Dendritic cell treated with granulocyte-macrophage colony-stimulating factor and Interleukin-4, amounts not matched to agents 40 ng/mL and 50 ng/mL, for 4 days (primary cell): Measurements from ENCODE around the gene XYLT1.

Source experiments
- H3K27ac Mint-ChIP-seq: one replicate; pipeline ENCODE4 v1.8.0; 2022; ENCODE audit warnings: mild to moderate bottlenecking, mixed read lengths
- H3K27me3 Mint-ChIP-seq: one replicate; pipeline ENCODE4 v1.8.0; 2022; ENCODE audit warnings: mild to moderate bottlenecking, mixed read lengths
- H3K36me3 Mint-ChIP-seq: one replicate; pipeline ENCODE4 v1.8.0; 2022; ENCODE audit warnings: low read depth, mixed read lengths
- H3K4me1 Mint-ChIP-seq: one replicate; pipeline ENCODE4 v1.8.0; 2022; ENCODE audit warnings: low read depth, mixed read lengths
- H3K4me3 Mint-ChIP-seq: one replicate; pipeline ENCODE4 v1.8.0; 2022; ENCODE audit warnings: mild to moderate bottlenecking, moderate library complexity, mixed read lengths
- H3K9me3 Mint-ChIP-seq: one replicate; pipeline ENCODE4 v1.8.0; 2022; ENCODE audit warnings: mixed read lengths
- intact Hi-C: fragments of 100-400 bp; cut with micrococcal nuclease; formaldehyde crosslinking; loops from one replicate; pipeline ENCODE4 v1.15.0; 2022

Gene XYLT1

DNA sequence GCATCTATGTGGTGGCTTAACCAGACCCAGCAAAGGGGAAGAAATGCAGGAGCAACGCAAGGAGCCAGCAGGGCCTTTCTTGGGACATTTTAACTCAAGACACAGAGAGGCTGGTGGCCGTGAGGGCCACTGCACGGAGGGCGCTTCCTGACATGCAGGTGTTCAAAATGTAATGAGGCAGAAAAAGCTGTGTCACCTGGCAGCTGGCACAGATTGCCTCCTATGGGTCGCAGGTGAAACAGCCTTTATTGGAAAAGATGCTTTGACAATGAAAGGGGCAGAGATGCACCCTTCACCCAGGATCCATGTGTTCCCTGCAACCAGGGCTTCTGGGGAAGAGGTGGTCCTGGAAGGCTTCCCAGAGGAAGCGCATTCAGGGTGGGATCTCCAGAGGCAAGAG is 219.3 kb downstream of the XYLT1 start:
- intact Hi-C loops: no loop called here
- Mint-ChIP-seq H3K9me3 (no peaks in the 10 kb centered on the region), H3K4me3 (no peak overlapping the region), H3K27me3 (no peaks in the 10 kb centered on the region), H3K27ac (no peak overlapping the region), H3K4me1 (peaks cover 34% of the 10 kb centered on the region), H3K36me3 (peaks cover 24% of the 10 kb centered on the region)

DNA sequence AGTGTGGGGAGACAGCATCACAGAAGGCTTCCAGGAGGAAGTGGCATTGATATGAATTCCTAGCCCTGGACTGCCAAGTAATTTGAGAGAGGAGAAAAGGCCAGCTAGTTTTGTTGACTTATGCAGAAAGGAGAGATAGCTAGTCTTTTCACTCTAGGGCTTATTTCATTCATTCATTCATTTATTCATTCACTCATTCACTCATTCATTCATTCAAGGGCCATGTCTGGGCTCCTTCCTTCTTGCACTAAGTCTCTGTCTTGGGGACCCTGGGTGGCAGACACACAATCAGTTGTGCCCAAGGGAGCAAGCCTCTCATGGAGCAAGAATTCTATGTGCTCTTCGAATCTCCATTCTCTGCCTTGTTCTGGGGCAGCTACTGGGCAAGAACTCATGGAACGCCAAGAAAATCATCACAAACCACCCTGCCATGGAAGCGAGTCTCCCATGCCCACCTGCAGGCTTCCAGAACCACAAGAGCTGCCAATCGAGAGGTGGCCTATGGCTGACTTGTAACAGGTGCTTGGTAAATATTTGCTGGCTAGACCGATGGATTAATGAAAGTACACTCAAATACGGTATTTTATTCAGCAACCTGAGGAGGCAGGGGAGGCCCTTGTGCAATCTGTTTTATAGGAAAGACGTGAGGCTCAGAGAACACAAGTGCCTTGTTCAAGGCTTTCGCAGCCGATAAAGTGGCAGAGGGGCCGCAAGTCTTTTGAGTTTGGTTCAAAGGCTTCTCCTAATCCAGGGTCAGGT is 223.6 kb downstream of the XYLT1 start:
- H3K36me3 Mint-ChIP-seq: peaks cover 30% of the 10 kb centered on the region
- no peaks in the 10 kb centered on the region for H3K27me3 Mint-ChIP-seq
- H3K27ac Mint-ChIP-seq: no peak overlapping the region
- intact Hi-C loops: no loop called here
- no peaks in the 10 kb centered on the region for H3K9me3 Mint-ChIP-seq
- H3K4me1 Mint-ChIP-seq: peaks cover 19% of the 10 kb centered on the region
- no peak overlapping the region for H3K4me3 Mint-ChIP-seq

DNA sequence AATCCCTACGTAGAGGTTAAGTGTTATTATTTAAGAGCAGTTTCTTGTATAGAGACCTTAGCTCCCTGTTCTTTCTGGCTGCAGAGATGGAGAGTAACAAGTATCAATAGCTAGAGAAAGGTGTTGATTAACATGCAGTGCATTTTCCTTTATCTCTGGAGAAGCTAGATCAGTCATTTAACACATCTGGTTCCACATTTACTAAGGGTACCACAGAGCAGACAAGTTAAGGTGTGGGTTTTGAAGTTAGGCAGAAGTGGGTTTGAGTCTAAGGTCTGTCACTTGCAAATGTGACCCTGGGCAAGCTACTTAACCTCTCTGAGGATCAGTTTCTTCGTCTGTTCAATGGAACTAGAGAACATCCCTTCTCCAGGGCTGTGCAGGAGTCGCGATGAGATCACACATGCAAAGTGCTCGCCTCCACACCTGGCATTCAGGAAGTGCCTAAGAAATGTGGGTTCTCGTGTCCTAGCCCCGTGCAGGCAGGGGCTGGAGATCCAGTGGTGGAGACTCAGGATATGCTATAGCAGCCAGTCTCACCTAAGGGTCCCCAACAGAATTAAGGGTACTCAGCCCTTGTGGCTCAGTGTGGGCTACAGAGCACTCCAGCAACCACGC is 224.4 kb downstream of the XYLT1 start:
- no peak overlapping the region for H3K4me3 Mint-ChIP-seq
- intact Hi-C loops: no loop called here
- no peaks in the 10 kb centered on the region for H3K27me3 Mint-ChIP-seq
- no peaks in the 10 kb centered on the region for H3K9me3 Mint-ChIP-seq
- peaks cover 11% of the 10 kb centered on the region for H3K4me1 Mint-ChIP-seq
- H3K27ac Mint-ChIP-seq: no peak overlapping the region
- peaks cover 32% of the 10 kb centered on the region for H3K36me3 Mint-ChIP-seq

DNA sequence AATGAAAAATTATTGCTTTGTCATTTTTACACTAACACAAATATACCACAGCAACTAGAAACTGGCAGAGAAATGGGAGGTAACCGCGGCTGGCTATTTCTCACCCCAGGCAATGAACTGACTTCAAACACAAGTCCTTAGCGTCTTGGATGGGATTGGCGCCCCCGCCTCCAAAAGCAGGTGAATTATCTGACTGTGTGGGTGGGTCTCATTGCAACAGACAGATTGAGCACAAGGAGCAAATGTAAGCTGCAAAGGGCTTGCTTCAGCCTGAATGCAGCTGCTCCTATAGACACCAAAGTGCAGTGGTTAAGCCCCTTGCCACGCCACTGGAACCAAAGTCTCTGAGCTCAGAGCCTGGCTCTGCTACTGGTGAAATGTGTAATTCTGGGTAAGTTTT is 225.0 kb downstream of the XYLT1 start:
- no peak overlapping the region for H3K4me3 Mint-ChIP-seq
- intact Hi-C loops: no loop called here
- no peaks in the 10 kb centered on the region for H3K27me3 Mint-ChIP-seq
- no peaks in the 10 kb centered on the region for H3K9me3 Mint-ChIP-seq
- peaks cover 7% of the 10 kb centered on the region for H3K4me1 Mint-ChIP-seq
- H3K36me3 Mint-ChIP-seq: peaks cover 28% of the 10 kb centered on the region
- no peak overlapping the region for H3K27ac Mint-ChIP-seq

DNA sequence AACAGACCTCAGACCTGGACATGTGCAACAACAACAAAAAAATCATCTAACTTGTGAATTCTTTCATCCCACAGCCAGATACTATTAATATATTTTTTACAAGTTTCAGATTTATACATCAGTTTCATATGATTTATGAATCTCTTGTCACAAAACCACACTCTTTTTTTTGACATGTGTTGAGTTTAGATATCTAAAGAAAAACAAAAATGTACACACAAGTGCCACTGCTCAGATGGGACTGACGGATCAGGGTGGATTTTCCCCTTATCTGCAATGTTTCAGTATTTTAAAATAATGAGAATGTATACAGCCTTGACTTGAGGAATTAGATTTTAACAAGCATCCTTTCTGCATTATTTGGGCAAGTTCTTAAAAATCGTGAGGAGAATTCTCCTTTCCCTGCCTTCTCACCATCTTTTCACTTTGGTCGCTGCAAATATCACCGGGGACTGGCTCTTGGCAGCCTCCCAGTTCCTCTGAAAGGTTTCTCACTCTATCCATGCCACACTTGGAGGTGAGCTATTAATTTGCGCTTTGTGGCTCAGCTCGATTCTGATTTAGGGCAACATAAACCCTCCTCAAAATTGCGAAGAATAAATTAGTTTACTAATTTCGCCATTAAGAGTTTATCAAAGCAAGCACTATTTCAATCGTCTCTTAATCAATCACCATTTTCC is 225.7 kb downstream of the XYLT1 start:
- intact Hi-C loops: no loop called here
- Mint-ChIP-seq H3K27me3 (no peaks in the 10 kb centered on the region), H3K4me1 (peaks cover 7% of the 10 kb centered on the region), H3K9me3 (no peaks in the 10 kb centered on the region), H3K36me3 (peaks cover 26% of the 10 kb centered on the region), H3K4me3 (no peak overlapping the region), H3K27ac (no peak overlapping the region)

DNA sequence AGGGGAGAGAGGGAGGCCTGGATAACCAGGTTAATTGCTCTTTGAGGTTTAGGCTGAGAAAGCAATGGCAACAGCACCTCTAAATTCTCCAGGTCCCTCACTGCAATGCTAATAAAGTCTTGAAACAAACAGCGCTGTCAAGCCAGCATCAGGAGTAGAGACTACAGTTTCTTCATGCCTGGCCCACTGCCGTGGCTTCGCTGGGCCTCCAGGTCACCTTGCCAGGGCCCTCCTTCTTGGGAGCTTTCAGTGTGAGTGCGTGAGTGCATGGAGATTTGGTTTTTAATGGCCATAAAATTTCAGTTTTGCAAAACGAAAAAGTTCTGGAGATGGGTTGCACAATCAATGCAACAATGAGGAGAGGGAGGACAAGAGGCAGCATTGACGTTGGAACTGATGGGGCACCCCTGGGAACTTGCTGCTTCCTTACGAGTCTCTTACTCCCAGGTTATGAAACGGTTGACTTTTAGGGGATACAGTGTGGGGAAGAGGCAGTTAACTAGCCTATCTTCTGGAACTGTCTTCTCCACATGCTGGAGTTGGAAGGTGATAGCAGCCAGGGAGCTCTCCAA is 229.4 kb downstream of the XYLT1 start:
- peaks cover 21% of the 10 kb centered on the region for H3K4me1 Mint-ChIP-seq
- no peaks in the 10 kb centered on the region for H3K27me3 Mint-ChIP-seq

GRCh38 chr16:17238285-17239028 is 232.3 kb downstream of the XYLT1 start:
- intact Hi-C loops: no loop called here
- peaks cover 6% of the 10 kb centered on the region for H3K9me3 Mint-ChIP-seq
- no peaks in the 10 kb centered on the region for H3K27me3 Mint-ChIP-seq
- H3K4me1 Mint-ChIP-seq: peaks cover 34% of the 10 kb centered on the region
- H3K27ac Mint-ChIP-seq: no peak overlapping the region
- H3K36me3 Mint-ChIP-seq: peaks cover 11% of the 10 kb centered on the region
- no peak overlapping the region for H3K4me3 Mint-ChIP-seq

More for the DNA sequence above, 229.4 kb downstream of the XYLT1 start:
- Mint-ChIP-seq H3K27ac (no peak overlapping the region), H3K9me3 (peaks cover 6% of the 10 kb centered on the region), H3K4me3 (no peak overlapping the region), H3K36me3 (peaks cover 19% of the 10 kb centered on the region)
- intact Hi-C loops: no loop called here

- intact Hi-C loops: no loop called here
Measured at GRCh38 chr16:17237350-17237944, 233.3 kb downstream of the XYLT1 start.

DNA sequence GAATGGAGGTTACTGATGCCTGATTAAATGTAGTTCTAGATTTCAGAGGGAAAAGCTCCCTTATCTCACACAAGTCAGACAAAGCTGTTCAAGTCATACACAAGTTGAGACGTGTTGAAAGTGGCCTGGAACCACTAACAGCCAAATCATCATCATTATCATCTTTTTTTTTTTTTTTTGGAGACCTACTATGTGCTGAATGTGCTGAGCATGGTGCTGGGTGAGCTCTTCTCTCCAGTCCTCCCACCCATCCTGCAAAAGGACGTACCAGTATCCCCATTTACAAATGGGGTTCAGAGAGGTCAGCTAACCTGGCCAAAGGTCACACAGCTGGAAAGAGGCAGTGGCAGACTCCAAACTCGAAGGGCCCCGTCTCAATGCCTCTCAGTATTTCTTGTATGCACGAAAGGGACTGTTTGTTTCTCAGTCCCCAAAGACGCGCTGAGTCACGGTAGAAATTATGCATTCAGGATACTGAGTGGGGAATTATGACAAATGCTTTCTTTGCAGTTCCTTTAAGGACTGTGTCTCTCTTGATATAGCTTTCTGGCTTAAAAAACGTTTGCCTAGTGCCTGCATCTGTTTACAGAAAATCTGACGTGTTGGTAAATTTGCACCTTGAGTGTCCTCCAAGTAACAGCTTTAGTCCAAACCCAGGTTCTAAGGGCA is 235.5 kb downstream of the XYLT1 start:
- H3K4me3 Mint-ChIP-seq: no peak overlapping the region
- peaks cover 39% of the 10 kb centered on the region for H3K4me1 Mint-ChIP-seq

More at GRCh38 chr16:17237350-17237944, 233.3 kb downstream of the XYLT1 start:
- H3K4me3 Mint-ChIP-seq: no peak overlapping the region
- H3K27me3 Mint-ChIP-seq: no peaks in the 10 kb centered on the region
- H3K9me3 Mint-ChIP-seq: peaks cover 6% of the 10 kb centered on the region
- peaks cover 34% of the 10 kb centered on the region for H3K4me1 Mint-ChIP-seq
- peaks cover 13% of the 10 kb centered on the region for H3K36me3 Mint-ChIP-seq
- H3K27ac Mint-ChIP-seq: no peak overlapping the region

DNA sequence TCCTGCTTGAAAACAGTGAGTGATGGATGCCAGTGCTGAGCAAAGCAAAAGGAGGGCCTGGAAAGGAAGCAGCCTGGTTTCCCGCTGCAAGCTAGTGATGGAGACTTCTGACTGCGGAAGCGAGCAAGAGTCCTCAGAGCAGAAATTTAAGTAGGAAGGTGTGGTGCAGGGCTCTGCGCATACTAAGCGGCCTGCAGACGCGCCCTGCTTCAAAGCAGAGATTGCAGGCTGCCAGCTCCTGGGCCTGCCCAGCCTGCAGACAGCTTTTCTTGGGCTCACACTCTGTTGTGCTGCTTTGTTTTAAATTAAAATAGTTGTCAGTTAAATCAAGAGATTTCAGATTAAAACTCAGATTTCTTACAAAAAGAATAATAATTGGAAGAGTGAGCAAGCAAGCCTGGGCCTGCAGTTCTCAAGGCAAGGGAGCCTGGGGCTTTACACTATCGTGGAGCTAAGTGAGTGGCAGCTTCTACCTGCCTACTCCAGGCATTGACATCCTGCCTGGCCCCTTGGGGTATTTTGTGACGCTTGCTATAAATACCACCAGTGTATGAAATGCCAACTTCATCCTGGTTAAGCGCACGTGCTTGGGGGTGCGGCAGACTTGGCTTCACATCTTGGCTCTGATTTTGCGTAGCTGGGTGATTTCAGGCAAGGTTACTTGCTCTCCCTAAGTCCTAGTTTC is 237.3 kb downstream of the XYLT1 start:
- no peak overlapping the region for H3K27ac Mint-ChIP-seq
- no peaks in the 10 kb centered on the region for H3K9me3 Mint-ChIP-seq
- peaks cover 28% of the 10 kb centered on the region for H3K4me1 Mint-ChIP-seq
- intact Hi-C loops: no loop called here
- H3K27me3 Mint-ChIP-seq: no peaks in the 10 kb centered on the region
- no peak overlapping the region for H3K4me3 Mint-ChIP-seq
- peaks cover 20% of the 10 kb centered on the region for H3K36me3 Mint-ChIP-seq

More for the DNA sequence above, 235.5 kb downstream of the XYLT1 start:
- intact Hi-C loops: no loop called here
- peaks cover 17% of the 10 kb centered on the region for H3K36me3 Mint-ChIP-seq
- H3K27me3 Mint-ChIP-seq: no peaks in the 10 kb centered on the region
- no peak overlapping the region for H3K27ac Mint-ChIP-seq
- H3K9me3 Mint-ChIP-seq: peaks cover 6% of the 10 kb centered on the region

GRCh38 chr16:17232487-17232886 is 238.3 kb downstream of the XYLT1 start:
- H3K27ac Mint-ChIP-seq: no peak overlapping the region
- peaks cover 27% of the 10 kb centered on the region for H3K4me1 Mint-ChIP-seq
- no peaks in the 10 kb centered on the region for H3K9me3 Mint-ChIP-seq
- intact Hi-C loops: no loop called here
- no peaks in the 10 kb centered on the region for H3K27me3 Mint-ChIP-seq
- peaks cover 28% of the 10 kb centered on the region for H3K36me3 Mint-ChIP-seq
- no peak overlapping the region for H3K4me3 Mint-ChIP-seq

- Mint-ChIP-seq H3K4me1 (peaks cover 27% of the 10 kb centered on the region), H3K9me3 (no peaks in the 10 kb centered on the region), H3K27me3 (no peaks in the 10 kb centered on the region), H3K4me3 (no peak overlapping the region), H3K36me3 (peaks cover 31% of the 10 kb centered on the region), H3K27ac (no peak overlapping the region)
- intact Hi-C loops: no loop called here
Measured at GRCh38 chr16:17231972-17232371, 238.8 kb downstream of the XYLT1 start.
